ENCODE data around the gene FNBP1L. TPM values are rescaled to one million over a fixed set of nuclear protein-coding genes. Genes with fewer than 3 reads are reported as not detected.

The FNBP1L gene
- total RNA-seq, 2 donors from 2014 or later, result 12.2 to 13.2 TPM

DNA sequence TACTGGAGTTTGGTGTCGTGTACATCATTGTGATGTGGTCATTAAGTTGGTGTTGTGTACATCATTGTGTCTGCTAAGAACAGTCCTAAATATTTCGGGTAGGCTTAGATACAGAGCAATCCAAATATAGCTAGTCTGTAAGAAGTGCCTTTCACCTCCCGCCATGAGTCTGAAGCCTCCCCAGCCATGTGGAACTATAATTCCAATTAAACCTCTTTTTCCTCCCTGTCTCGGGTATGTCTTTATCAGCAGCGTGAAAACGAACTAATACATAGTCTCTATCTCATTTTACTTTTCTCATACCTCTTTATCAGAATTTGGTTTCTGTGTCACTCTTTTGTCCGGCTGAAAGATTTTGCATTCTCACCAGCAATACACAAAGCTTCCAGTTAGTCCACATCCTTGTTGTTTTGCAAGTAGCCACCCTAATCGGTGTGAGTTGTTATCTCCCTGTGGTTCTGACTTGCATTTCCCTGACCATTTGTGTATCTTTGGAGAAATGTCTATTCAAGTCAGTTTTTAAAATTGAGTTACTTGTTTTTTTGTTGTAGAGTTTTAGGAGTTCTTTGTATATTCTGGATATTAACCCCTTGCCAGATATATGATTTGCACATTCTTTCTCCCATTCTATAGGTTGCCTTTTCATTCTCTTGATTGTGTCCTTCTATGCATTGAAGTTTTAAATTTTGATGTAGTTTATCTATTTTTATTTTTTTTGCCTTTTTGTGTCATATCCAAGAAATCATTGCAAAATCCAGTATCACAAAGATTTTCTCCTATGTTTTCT, 56.5 kb downstream of the FNBP1L start:
- Histone ChIP-seq H3K36me3 (no peaks in the 10 kb centered on the region), H3K27me3 (replicated peaks; ENCODE audit: insufficient read depth) (no peaks in the 10 kb centered on the region), H3K4me3 (no peak overlapping the region), H3K27ac (no peak overlapping the region), H3K4me1 (ENCODE audit: control insufficient read depth in 1 of 2, low read depth in 2 of 2) (no peaks in the 10 kb centered on the region), H3K9me3 (no peaks in the 10 kb centered on the region)
- DNase-seq (ENCODE audit: low spot score), result no peak
- no peak for ATAC-seq (ENCODE audit: insufficient number of reproducible peaks, low FRiP score, low read depth)
- TF ChIP-seq, protein P1, sequence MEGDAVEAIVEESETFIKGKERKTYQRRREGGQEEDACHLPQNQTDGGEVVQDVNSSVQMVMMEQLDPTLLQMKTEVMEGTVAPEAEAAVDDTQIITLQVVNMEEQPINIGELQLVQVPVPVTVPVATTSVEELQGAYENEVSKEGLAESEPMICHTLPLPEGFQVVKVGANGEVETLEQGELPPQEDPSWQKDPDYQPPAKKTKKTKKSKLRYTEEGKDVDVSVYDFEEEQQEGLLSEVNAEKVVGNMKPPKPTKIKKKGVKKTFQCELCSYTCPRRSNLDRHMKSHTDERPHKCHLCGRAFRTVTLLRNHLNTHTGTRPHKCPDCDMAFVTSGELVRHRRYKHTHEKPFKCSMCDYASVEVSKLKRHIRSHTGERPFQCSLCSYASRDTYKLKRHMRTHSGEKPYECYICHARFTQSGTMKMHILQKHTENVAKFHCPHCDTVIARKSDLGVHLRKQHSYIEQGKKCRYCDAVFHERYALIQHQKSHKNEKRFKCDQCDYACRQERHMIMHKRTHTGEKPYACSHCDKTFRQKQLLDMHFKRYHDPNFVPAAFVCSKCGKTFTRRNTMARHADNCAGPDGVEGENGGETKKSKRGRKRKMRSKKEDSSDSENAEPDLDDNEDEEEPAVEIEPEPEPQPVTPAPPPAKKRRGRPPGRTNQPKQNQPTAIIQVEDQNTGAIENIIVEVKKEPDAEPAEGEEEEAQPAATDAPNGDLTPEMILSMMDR (IDR thresholded peaks at IDR 0.05), result no peak

DNA sequence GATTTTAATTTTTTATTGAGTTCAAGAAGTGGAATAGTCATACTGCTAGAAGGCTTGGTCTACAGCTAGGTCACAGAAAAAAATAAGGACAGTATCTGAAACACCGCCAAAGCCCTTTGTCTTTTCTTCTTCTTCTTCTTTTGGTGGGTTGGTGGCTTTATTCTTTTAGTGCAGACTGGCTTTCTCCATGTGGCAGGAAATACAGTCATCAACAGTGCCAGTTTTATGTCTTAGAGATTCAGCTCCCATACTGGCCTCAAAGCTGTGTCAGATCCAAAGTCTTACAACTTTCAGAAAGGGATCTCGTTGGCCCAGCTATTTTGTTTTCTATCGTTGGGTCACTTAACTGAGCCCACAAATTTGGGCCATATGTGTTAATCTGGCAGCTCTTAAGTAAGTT, 58.2 kb downstream of the FNBP1L start:
- no peaks in the 10 kb centered on the region for H3K27me3 ChIP-seq (replicated peaks; ENCODE audit: insufficient read depth)
- H3K36me3 ChIP-seq, result no peaks in the 10 kb centered on the region
- DNase-seq (ENCODE audit: low spot score), result no peak
- H3K4me1 ChIP-seq (ENCODE audit: control insufficient read depth in 1 of 2, low read depth in 2 of 2), result no peaks in the 10 kb centered on the region
- no peak overlapping the region for H3K27ac ChIP-seq
- H3K9me3 ChIP-seq, result no peaks in the 10 kb centered on the region
- TF ChIP-seq, protein P1 (IDR thresholded peaks at IDR 0.05), result no peak
- ATAC-seq (ENCODE audit: insufficient number of reproducible peaks, low FRiP score, low read depth), result no peak
- no peak overlapping the region for H3K4me3 ChIP-seq

DNA sequence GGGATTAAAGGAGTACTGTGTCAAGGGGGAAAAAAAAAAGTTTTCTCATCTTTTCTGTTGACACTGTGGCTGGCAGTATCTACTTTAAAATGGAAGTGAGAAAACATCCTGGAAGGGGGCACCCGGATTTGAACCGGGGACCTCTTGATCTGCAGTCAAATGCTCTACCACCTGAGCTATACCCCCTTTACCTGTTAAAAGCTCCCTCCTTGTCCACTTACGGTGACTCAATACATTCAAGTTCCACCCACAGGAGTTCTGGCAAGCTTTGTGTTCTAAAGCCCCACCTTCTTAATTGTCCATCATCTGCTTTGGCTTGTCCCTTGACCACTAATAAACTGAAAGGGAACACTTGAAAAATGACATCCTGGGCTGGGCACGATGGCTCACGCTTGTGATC, 68.2 kb downstream of the FNBP1L start:
- H3K36me3 ChIP-seq, result no peaks in the 10 kb centered on the region
- DNase-seq (ENCODE audit: low spot score) (no peak), ATAC-seq (ENCODE audit: insufficient number of reproducible peaks, low FRiP score, low read depth) (no peak)
- H3K9me3 ChIP-seq, result no peaks in the 10 kb centered on the region
- H3K27me3 ChIP-seq (replicated peaks; ENCODE audit: insufficient read depth), result no peaks in the 10 kb centered on the region
- H3K27ac ChIP-seq, result no peak overlapping the region
- no peaks in the 10 kb centered on the region for H3K4me1 ChIP-seq (ENCODE audit: control insufficient read depth in 1 of 2, low read depth in 2 of 2)
- TF ChIP-seq, protein P1 (IDR thresholded peaks at IDR 0.05), result no peak
- no peak overlapping the region for H3K4me3 ChIP-seq

DNA sequence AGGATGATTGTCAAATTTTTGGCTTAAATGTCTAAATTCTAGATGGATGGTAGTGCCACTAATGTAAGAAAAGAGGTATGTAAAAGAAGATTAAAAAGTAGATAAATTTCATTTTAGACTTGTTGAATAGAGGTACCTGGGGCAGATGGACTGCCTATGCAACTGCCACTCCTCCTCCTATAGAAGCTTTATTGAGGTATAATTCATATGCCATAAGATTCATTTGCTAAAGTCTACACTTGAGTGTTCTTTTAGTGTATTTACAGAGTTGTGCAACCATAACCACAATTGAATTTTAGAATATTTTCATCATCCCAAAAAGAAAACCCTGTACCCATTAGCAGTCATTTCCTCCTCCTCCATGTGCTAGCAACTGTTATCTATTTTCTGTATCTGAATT, 70.6 kb downstream of the FNBP1L start:
- Histone ChIP-seq H3K9me3 (no peaks in the 10 kb centered on the region), H3K27me3 (replicated peaks; ENCODE audit: insufficient read depth) (no peaks in the 10 kb centered on the region), H3K36me3 (no peaks in the 10 kb centered on the region), H3K4me1 (ENCODE audit: control insufficient read depth in 1 of 2, low read depth in 2 of 2) (no peaks in the 10 kb centered on the region), H3K27ac (no peak overlapping the region), H3K4me3 (no peak overlapping the region)
- DNase-seq (ENCODE audit: low spot score) (no peak), ATAC-seq (ENCODE audit: insufficient number of reproducible peaks, low FRiP score, low read depth) (no peak)
- TF ChIP-seq, protein P1 (IDR thresholded peaks at IDR 0.05), result no peak

DNA sequence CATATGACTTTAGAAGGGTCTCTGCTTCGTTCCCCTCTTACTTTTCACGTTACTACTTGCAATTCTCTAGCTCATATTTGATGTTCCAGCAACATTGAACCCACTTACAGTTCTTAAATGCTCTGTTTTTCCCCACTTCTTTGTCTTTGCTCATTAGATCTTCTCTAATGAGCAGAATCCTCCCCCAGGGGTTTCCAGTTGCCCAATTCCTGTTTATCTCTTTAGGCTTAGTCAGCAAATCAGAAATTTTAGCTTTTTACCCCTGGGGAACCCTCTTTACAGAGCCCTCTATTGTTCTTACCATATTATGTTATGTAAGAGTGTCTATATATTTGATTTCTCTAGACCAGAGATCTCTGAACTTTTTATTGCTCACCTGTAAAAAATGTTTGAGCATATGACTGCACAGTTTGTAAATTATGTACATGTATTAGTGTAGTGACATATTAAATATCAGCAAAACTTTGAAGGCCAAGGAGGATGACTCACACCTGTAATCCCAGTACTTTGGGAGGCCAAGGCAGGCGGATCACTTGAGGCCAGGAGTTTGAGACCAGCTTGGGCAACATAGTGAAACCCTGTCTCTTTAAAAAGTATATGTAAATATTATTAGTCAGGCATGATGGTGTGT, 71.4 kb downstream of the FNBP1L start:
- Histone ChIP-seq H3K9me3 (no peaks in the 10 kb centered on the region), H3K4me3 (no peak overlapping the region), H3K36me3 (no peaks in the 10 kb centered on the region), H3K4me1 (ENCODE audit: control insufficient read depth in 1 of 2, low read depth in 2 of 2) (no peaks in the 10 kb centered on the region), H3K27ac (no peak overlapping the region), H3K27me3 (replicated peaks; ENCODE audit: insufficient read depth) (no peaks in the 10 kb centered on the region)
- no peak for ATAC-seq (ENCODE audit: insufficient number of reproducible peaks, low FRiP score, low read depth)
- no peak for DNase-seq (ENCODE audit: low spot score)
- TF ChIP-seq, protein P1 (IDR thresholded peaks at IDR 0.05), result no peak
